Vagina (tissue), 2 donors: ENCODE data around the gene DNAAF5.
"Not testable (repeated sequence)": the region's sequence is repeated elsewhere in the genome, so short reads cannot be mapped to it uniquely, and the experiment has no call there.

Experiments used
- CTCF ChIP-seq, 3 experiments: fragments of 450-650 bp in 2 of 3; fragments of 200-600 bp in 1 of 3; sonication (generic) in 1 of 3; IDR thresholded peaks; one replicate each; pipeline ENCODE4 v1.5.1; 2017 to 2019; ENCODE audit warnings: antibody characterized with exemption in 3 of 3, mild to moderate bottlenecking in 2 of 3, moderate library complexity in 2 of 3
- POLR2A ChIP-seq, 2 donors: fragments of 450-650 bp; IDR thresholded peaks; one replicate each; pipeline ENCODE4 v1.6.1; 2017; ENCODE audit warnings: antibody characterized with exemption in 2 of 2, mild to moderate bottlenecking in 2 of 2, moderate library complexity in 2 of 2

GRCh38 chr7:796434-797169 is 70.1 kb downstream of the DNAAF5 start:
- not testable (repeated sequence) for TF ChIP-seq CTCF, POLR2A (IDR thresholded peaks at IDR 0.05)
